GM12801 (cell line): Measurements from ENCODE around the gene GPR89A.

ENCODE experiments used
- CTCF ChIP-seq: IDR thresholded peaks from one replicate; pipeline ENCODE4 v1.5.1; 2011; ENCODE audit warnings: control low read depth; ENCODE audit not compliant: insufficient read length; ENCODE audit errors: extremely low read depth

Gene GPR89A

DNA sequence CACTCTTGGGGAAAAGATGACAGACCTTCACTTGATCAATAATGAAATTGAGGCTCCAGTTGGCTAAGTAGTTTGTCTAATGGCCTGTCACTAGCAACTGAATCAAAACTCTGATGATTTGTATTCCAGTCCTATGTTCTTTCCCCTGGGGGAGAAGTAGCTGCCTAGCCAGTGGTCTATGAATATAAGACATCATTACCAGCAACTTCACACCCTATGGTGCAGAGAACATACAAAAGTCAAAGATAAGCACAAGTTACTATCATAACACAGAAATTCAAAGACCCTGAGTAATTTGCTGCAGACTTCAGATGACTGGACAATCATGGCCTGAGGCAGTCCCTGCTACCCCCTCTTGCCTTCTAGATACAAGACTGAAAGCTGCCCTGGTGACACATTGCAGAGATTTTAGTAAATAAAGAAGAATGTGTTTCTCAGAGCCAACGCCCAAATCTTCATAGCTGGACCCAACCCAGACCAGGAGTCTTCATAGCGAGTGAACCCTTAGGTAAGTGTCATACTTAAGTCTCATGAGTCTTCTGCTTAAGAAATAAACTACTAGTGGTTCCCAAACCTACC, 98.4 kb downstream of the GPR89A start:
- no peak for TF ChIP-seq CTCF

DNA sequence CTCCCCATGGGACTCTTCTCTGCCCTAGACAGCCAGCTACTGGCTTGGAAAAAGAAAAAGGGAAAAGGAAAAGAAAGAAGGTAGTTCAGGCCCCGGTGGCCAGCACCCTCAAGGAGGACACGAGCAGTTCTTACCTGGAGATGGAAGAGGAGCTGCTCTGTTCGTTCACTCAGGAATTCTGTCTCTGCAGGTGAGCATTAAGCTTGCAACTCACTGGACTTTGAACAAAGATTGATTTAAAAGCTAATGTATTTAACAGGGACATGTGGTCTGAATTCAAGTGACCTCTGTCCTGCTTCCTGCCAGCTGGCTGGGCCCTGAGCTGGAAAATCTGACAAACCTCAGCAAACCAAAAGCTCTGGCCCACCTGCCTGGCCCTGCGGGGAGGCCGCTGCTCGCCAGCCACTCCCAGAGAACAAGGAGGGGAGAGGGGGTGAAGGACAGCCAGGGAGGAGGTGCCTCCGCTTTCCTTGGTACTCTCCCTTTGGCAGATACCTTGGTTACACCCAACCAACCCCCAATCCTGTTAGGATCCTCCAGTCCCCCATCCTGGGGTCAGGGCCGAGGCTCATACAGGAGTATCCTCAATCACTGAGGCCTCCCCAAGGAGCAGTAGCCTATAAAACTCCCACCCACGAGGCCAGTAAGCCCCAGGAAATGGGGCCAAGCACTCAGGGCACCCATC, 99.5 kb downstream of the GPR89A start, which contains the start of gene PDZK1:
PDZK1 (minus strand) TSS at position 186 of the 685 bp plus-strand sequence. CDS start 19,347 bp downstream, outside the sequence.
- no peak for TF ChIP-seq CTCF

GRCh38 chr1:145708063-145708462, 100.3 kb downstream of the GPR89A start:
- no peak for TF ChIP-seq CTCF

GRCh38 chr1:145710291-145711027, 102.7 kb downstream of the GPR89A start:
- no peak for TF ChIP-seq CTCF

- TF ChIP-seq CTCF = no peak
Measured at GRCh38 chr1:145711213-145711651, 103.4 kb downstream of the GPR89A start.

GRCh38 chr1:145714524-145715111, 106.8 kb downstream of the GPR89A start:
- TF ChIP-seq CTCF = no peak
